IPS-18a (cell line): Measurements from ENCODE around the gene MGARP.
"Not testable (repeated sequence)": the region's sequence is repeated elsewhere in the genome, so short reads cannot be mapped to it uniquely, and the experiment has no call there.

Source experiments
- H3K27ac ChIP-seq: one replicate; pipeline ENCODE4 v1.5.1; 2013; ENCODE audit warnings: low read length
- H3K27me3 ChIP-seq: one replicate; pipeline ENCODE4 v1.6.1; 2013; ENCODE audit warnings: mild to moderate bottlenecking, low read length; ENCODE audit not compliant: control insufficient read depth, insufficient read depth
- H3K36me3 ChIP-seq: one replicate; pipeline ENCODE4 v1.6.1; 2013; ENCODE audit warnings: low read depth, low read length; ENCODE audit not compliant: control insufficient read depth
- H3K4me1 ChIP-seq: one replicate; pipeline ENCODE4 v1.6.1; 2013; ENCODE audit warnings: low read depth, low read length; ENCODE audit not compliant: control insufficient read depth
- H3K4me3 ChIP-seq: one replicate; pipeline ENCODE4 v1.5.1; 2013; ENCODE audit warnings: low read length
- H3K9ac ChIP-seq: one replicate; pipeline ENCODE4 v1.6.1; 2013; ENCODE audit warnings: mild to moderate bottlenecking, low read length, moderate library complexity
- H3K9me3 ChIP-seq: one replicate; pipeline ENCODE4 v1.6.1; 2013; ENCODE audit warnings: low read depth, low read length; ENCODE audit not compliant: control insufficient read depth

Gene MGARP

DNA sequence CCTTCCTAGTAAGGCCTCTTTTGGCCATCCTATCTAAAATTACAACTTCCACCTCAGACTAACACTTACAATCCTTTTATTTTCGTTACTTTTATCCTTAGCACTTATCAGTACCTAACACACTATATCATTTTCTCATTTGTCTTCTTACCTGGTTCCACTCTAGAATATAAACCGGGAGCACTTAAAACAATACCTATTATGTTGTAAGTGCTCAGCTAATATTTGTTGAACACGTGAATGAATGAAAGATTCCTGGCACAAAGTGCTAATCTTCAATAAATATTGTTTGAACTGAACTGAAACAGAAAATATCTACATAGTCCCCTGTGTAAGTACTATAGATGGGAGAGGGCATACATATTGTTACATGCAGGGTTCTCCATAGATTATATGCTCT, 14.4 kb downstream of the MGARP start:
- Histone ChIP-seq H3K9me3 (no peaks in the 10 kb centered on the region), H3K9ac (no peak overlapping the region), H3K4me3 (no peak overlapping the region), H3K4me1 (peaks cover 8% of the 10 kb centered on the region), H3K27me3 (no peaks in the 10 kb centered on the region), H3K27ac (no peak overlapping the region), H3K36me3 (no peaks in the 10 kb centered on the region)

DNA sequence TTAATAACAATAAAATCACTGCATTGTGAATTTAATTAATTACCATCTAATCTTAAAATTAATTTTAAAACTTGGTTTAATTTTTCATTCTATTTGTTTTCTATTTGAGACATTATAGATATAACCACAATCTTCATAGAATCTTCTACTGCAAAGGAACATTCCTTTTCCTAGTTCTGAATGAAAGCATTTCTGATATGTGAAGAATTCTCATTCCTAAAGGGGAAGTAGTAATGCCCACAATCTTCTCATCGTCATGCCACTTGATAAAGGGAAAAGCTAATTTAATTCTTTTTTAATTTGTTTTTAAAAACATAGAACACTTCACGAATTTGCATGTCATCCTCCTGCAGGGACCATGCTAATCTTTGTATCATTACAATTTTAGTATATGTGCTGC, 23.7 kb downstream of the MGARP start:
- H3K4me3 ChIP-seq = no peak overlapping the region
- no peaks in the 10 kb centered on the region for H3K36me3 ChIP-seq
- H3K4me1 ChIP-seq = no peaks in the 10 kb centered on the region
- H3K27ac ChIP-seq = no peak overlapping the region
- H3K27me3 ChIP-seq = no peaks in the 10 kb centered on the region
- no peak overlapping the region for H3K9ac ChIP-seq
- H3K9me3 ChIP-seq = no peaks in the 10 kb centered on the region

DNA sequence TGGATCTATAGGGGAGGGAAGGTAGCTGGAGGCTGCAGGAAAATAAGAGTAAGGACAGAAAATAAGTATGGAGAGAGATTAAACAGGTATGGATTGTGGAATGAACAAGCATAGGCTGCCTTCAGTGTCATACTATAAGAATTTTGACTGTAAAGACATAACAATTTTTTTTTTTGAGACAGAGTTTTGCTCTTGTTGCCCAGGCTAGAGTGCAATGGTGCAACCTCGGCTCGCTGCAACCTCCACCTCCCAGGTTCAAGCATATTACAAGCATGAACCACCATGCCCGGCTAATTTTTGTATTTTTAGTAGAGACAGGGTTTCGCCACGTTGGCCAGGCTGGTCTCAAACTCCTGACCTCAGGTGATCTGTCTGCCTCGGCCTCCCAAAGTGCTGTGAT, 24.4 kb downstream of the MGARP start:
- not testable (repeated sequence) for H3K27ac ChIP-seq, H3K9me3 ChIP-seq, H3K9ac ChIP-seq, H3K27me3 ChIP-seq, H3K4me1 ChIP-seq, H3K36me3 ChIP-seq, H3K4me3 ChIP-seq

DNA sequence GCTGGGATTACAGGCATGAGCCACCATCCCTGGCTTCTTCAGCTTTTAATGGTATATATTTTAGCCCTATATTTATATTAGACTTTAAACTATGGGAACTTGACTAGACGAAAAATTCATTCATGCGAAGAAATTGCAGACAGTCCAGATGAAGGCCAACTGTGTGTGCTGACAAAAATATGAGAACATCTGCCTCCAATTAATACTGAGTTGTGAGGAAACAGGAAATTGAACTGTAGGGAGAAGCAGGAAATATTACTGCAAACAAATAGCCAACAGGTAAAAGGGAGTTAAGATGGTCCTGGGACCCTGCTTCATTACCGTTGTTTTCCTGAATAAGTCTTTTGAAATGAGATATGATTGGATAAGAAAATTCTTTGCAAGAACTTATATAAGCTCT, 26.3 kb downstream of the MGARP start:
- Histone ChIP-seq H3K36me3 (no peaks in the 10 kb centered on the region), H3K9ac (no peak overlapping the region), H3K27ac (no peak overlapping the region), H3K9me3 (no peaks in the 10 kb centered on the region), H3K27me3 (no peaks in the 10 kb centered on the region), H3K4me1 (no peaks in the 10 kb centered on the region), H3K4me3 (no peak overlapping the region)

DNA sequence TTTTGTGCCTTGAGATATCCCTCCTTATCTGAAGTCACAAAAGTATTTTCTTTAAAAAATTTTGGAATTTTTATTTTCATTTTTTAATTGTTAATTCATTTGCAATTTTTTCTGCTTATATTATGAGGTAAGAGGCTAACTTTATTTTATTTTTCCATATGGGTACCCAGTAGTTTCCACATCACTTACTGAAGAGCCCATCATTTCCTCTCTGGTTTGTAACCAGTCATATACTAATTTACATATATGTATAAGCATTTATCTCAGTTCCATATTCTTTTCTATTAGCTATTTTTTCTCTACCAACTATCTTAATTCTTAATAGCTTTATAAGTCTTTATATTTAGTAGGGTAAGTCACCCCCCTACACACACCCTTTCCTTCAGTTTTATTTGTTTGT, 27.0 kb downstream of the MGARP start:
- Histone ChIP-seq H3K27me3 (no peaks in the 10 kb centered on the region), H3K36me3 (no peaks in the 10 kb centered on the region), H3K27ac (no peak overlapping the region)

DNA sequence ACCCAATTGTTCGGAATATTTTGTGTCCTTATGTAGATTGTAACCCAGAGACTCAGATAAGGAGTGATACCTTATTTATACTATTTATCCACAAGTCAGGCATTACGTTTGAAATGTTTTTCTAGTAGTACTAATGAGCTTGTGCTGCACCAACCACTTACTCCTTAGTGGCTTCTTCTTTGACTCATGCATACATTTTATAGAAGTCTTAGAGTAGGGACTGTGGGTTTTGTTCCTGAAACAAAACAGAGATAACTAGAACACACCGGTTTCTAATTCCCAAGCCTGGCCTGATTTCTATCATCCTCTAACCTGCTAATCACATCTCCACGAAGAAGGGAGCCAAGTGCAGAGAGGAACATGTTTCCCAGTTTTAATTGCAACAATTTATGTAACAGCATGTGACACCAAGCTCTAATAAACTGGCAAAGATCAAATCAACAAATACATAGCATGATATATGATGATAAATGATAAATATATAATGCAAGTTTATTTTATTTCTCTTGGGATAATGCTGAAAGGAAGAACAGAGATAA, 32.3 kb downstream of the MGARP start:
- H3K27ac ChIP-seq = no peak overlapping the region
- no peaks in the 10 kb centered on the region for H3K9me3 ChIP-seq
- H3K4me3 ChIP-seq = no peak overlapping the region
- no peaks in the 10 kb centered on the region for H3K27me3 ChIP-seq
- peaks cover under 1% of the 10 kb centered on the region for H3K4me1 ChIP-seq
- H3K36me3 ChIP-seq = no peaks in the 10 kb centered on the region
- H3K9ac ChIP-seq = no peak overlapping the region

More for the DNA sequence above, 27.0 kb downstream of the MGARP start:
- Histone ChIP-seq H3K4me1 (no peaks in the 10 kb centered on the region), H3K4me3 (no peak overlapping the region), H3K9ac (no peak overlapping the region), H3K9me3 (no peaks in the 10 kb centered on the region)

DNA sequence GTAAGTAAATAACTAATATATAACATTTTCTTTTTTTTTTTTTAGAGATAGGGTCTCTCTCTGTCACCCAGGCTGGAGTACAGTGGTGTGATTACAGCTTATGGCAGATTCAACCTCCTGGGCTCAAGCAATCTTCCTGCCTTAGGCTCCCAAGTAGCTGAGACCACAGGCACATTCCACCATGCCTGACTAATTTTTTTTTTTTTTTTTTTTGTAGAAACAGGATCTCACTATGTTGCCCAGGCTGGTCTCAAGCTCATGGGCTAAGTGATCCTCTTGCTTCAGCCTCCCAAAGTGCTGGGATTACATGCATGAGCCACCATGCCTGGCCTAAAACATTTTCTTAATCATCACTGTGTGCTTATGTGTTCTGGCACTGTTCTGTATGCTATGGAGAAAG, 32.8 kb downstream of the MGARP start:
- no peaks in the 10 kb centered on the region for H3K36me3 ChIP-seq
- no peak overlapping the region for H3K27ac ChIP-seq
- no peaks in the 10 kb centered on the region for H3K27me3 ChIP-seq
- no peaks in the 10 kb centered on the region for H3K9me3 ChIP-seq
- H3K9ac ChIP-seq = no peak overlapping the region
- peaks cover 6% of the 10 kb centered on the region for H3K4me1 ChIP-seq
- H3K4me3 ChIP-seq = no peak overlapping the region

DNA sequence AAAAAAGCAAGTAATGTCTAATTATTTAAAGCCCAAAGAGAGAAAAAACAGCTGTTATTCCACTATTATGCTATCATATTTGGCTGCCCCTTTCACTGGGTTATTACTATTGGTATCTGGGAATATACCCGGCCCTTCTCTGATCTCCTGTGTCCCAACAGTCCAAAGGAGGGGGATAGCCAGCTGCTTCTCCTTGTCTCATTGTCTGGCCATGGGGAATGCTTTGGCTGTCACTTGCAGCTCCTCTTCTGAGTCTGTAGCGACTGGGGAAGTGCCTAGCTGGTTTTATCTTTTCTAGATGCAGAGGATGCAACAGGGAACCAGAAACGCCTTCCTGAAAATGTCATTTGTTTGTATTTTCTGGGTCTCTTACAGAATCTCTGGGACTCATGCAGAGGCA, 33.9 kb downstream of the MGARP start:
- no peaks in the 10 kb centered on the region for H3K27me3 ChIP-seq
- no peaks in the 10 kb centered on the region for H3K36me3 ChIP-seq
- H3K9ac ChIP-seq = no peak overlapping the region
- no peak overlapping the region for H3K4me3 ChIP-seq
- H3K27ac ChIP-seq = no peak overlapping the region
- no peaks in the 10 kb centered on the region for H3K9me3 ChIP-seq
- H3K4me1 ChIP-seq = peaks cover 16% of the 10 kb centered on the region

DNA sequence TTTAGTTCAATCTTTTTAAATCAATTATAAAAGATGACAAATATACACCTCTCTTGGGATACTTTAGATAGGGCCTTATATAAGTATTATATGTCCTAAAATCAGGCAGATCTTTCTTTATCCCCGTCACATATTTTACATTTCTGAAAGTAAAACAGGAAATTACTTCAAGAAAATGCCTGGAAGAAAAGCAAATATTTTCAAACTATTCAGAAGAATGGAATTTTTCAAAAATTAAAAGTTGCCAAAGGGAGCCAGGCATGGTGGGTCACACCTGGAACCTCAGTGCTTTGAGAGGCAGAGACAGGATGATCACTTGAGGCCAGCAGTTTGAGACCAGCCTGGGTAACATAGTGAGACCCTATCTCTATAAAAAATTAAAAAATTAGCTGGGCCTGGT, 34.4 kb downstream of the MGARP start:
- Histone ChIP-seq H3K9ac (no peak overlapping the region), H3K27me3 (no peaks in the 10 kb centered on the region), H3K27ac (no peak overlapping the region), H3K4me1 (peaks cover 19% of the 10 kb centered on the region), H3K36me3 (no peaks in the 10 kb centered on the region), H3K9me3 (no peaks in the 10 kb centered on the region), H3K4me3 (no peak overlapping the region)

DNA sequence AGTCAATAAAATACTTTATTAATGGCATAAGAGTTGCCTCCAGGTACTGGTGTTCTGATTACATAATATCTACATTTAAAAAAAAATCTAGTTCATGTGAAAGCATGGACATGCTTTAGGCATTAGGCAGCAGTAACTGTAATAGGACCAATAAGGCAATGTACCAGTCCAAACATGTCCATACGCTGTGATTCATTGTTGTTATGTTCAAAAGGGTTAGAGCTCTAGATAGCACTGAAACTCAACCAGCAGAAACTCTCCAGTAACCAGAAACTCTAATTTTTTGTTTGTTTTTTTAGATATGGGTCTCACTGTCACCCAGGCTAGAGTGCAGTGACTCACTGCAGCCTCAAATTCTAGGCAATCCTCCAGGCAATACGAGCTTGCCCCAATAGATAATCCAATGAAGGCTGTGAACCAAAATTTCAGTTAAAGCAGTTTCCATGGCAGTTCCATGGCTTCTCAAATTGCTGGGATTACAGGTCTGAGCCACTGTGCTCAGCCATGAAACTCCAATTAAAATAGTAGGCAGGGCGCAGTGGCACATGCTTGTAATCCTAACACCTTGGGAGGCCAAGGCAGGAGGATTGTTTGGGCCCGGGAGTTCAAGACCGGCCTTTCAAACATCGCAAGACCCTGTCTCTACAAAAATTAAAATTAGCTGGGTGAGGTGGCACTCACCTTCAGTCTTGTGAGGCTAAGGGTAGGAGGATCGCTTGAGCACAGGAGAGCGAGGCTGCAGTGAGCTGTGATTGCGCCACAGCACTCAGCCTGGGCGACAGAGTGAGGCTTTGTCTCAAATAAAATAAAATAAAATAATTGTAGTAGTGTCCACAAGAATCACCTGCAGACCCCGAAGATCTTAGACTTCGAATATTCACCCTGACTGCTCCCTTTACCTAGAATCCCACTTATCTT, 36.3 kb downstream of the MGARP start:
- Histone ChIP-seq H3K36me3 (no peaks in the 10 kb centered on the region), H3K27ac (no peak overlapping the region), H3K4me3 (no peak overlapping the region), H3K9ac (no peak overlapping the region), H3K4me1 (peaks cover 19% of the 10 kb centered on the region), H3K9me3 (peaks cover 6% of the 10 kb centered on the region), H3K27me3 (no peaks in the 10 kb centered on the region)

DNA sequence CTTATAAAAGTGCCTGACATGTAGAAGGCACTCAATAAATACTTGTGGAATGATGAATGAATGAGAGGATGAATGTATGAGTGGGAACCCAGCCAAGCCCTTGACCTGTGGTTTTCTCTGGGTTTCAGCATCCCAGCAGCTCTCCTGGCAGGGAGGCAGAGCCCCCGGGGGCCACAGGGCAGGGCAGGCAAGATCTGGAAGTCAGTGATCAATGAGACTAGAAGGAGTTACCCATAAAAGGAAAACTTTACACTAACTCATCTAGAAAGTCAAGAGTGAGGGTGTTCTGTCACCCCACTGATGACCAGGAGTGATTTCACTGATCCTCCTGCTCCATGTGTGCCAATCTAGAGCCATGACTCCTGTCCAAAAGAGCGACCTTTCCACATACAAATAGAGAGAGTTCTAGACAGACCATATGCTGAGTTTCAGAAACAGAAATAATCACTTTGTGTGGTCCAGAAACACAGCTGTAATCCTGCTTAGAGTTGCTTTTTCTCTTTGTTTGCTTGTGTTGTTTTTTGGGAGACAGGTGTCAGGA, 37.4 kb downstream of the MGARP start:
- H3K27ac ChIP-seq = no peak overlapping the region
- H3K4me3 ChIP-seq = no peak overlapping the region
- H3K9ac ChIP-seq = no peak overlapping the region
- H3K4me1 ChIP-seq = peaks cover 19% of the 10 kb centered on the region
- H3K27me3 ChIP-seq = no peaks in the 10 kb centered on the region
- H3K36me3 ChIP-seq = no peaks in the 10 kb centered on the region
- peaks cover 6% of the 10 kb centered on the region for H3K9me3 ChIP-seq

DNA sequence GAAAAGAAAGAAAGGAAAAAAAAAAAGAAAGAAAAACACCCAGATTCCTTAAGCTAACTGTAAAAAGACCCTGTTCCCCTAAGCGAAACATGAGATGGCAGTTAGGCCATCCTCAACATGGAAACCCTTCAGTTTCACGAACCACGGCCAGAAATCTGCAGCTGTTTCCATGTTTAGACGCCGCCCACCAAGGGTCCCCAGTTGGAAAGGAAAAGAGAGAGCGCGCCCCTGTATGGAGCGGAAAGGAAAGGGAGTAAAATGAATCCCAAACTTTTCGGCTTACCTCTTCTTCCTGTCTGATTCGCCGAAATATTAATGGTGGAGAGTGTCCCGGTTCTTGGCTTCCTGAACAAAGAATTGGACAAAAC, 38.3 kb downstream of the MGARP start:
- H3K27me3 ChIP-seq = no peaks in the 10 kb centered on the region
- H3K4me3 ChIP-seq = no peak overlapping the region
- peaks cover 6% of the 10 kb centered on the region for H3K9me3 ChIP-seq
- H3K36me3 ChIP-seq = no peaks in the 10 kb centered on the region
- H3K4me1 ChIP-seq = peaks cover 19% of the 10 kb centered on the region
- H3K9ac ChIP-seq = no peak overlapping the region
- peak overlapping the region; percentile 59 for H3K27ac ChIP-seq
